NT2/D1 (cell line): ENCODE measurements around the gene MATN1.

Source experiments
- YY1 ChIP-seq: IDR thresholded peaks from 2 replicates; pipeline ENCODE4 v1.6.1; 2011; ENCODE audit not compliant: insufficient read length, insufficient read depth
- ZNF274 ChIP-seq: IDR thresholded peaks from 2 replicates; pipeline ENCODE4 v1.6.1; 2011; ENCODE audit warnings: mild to moderate bottlenecking, low read depth, low read length

DNA sequence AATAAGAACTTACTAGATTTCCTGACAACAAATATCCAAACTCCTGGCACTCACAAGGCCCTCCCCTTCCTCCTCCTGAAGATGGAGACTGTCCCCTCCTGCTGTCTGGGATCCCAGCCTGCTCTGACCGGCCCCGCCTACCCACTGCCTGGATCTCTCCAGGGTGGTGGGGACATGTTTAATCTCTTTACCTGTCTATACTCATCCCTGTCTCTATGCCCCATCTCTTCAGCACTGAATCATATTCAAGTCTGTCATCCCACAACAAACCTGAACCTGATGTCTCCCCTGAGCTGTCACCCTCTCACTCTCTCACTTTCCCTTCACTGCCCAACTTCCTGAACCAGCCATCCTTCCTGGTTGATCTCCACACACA, 22.1 kb downstream of the MATN1 start:
- no peak for TF ChIP-seq YY1
- TF ChIP-seq ZNF274, result no peak
